ENCODE results near the gene IFI6. TPM values are rescaled to one million over a fixed set of nuclear protein-coding genes. Genes with fewer than 3 reads are reported as not detected.

The IFI6 gene
- total and polyA plus RNA-seq, 4 donors = 5.9 to 339 (median 169) TPM

GRCh38 chr1:27638805-27639204 lies 33.2 kb downstream of the IFI6 start:
- H3K36me3 ChIP-seq (ENCODE audit: control insufficient read depth in 4 of 4, insufficient read depth in 3 of 4, low read depth in 1 of 4, low read length in 3 of 4) = no peaks in the 10 kb centered on the region
- DNase-seq (ENCODE audit: low spot score) = no peak
- no peak overlapping the region for H3K9ac ChIP-seq (ENCODE audit: low read depth in 1 of 2, low read length in 2 of 2)
- no peaks in the 10 kb centered on the region for H3K9me3 ChIP-seq (ENCODE audit: control insufficient read depth in 4 of 4, low read length in 3 of 4)
- 96% methylated on average over 2 of the region's 2 CpGs for WGBS
- peaks cover 0 to 6% (median 3%) of the 10 kb centered on the region in 4 donors for H3K4me1 ChIP-seq (ENCODE audit: control insufficient read depth in 4 of 4, insufficient read depth in 4 of 4, low read length in 3 of 4)
- no peaks in the 10 kb centered on the region for H3K27me3 ChIP-seq (ENCODE audit: control insufficient read depth in 4 of 4, insufficient read depth in 4 of 4, low read length in 3 of 4)
- TF ChIP-seq ZBTB33 (IDR thresholded peaks at IDR 0.05) (no peak), HNF4G (IDR thresholded peaks at IDR 0.05) (no peak), YY1 (IDR thresholded peaks at IDR 0.05) (no peak), FOXA2 (IDR thresholded peaks at IDR 0.05) (no peak), GABPA (IDR thresholded peaks at IDR 0.05 in 1 of 2, conservative IDR thresholded peaks at IDR 0.05 in 1 of 2) (no peak), SP1 (IDR thresholded peaks at IDR 0.05) (no peak), HNF4A (conservative IDR thresholded peaks at IDR 0.05) (no peak)
- no peak overlapping the region for H3K4me3 ChIP-seq (ENCODE audit: low read depth in 1 of 3, low read length in 3 of 3)
- no peak overlapping the region for H3K27ac ChIP-seq (ENCODE audit: low read depth in 1 of 2, low read length in 2 of 2)

- H3K9ac ChIP-seq (ENCODE audit: low read depth in 1 of 2, low read length in 2 of 2) = no peak overlapping the region
- TF ChIP-seq MAX (IDR thresholded peaks at IDR 0.05) = no peak
- TF ChIP-seq TAF1 (conservative IDR thresholded peaks at IDR 0.05) = no peak
- no peak for TF ChIP-seq RXRA (IDR thresholded peaks at IDR 0.05)
- H3K27me3 ChIP-seq (ENCODE audit: control insufficient read depth in 4 of 4, insufficient read depth in 4 of 4, low read length in 3 of 4) = no peaks in the 10 kb centered on the region
- DNase-seq (ENCODE audit: low spot score) = no peak
- H3K9me3 ChIP-seq (ENCODE audit: control insufficient read depth in 4 of 4, low read length in 3 of 4) = no peaks in the 10 kb centered on the region
- 82% methylated on average over 5 of the region's 5 CpGs for WGBS
- H3K4me1 ChIP-seq (ENCODE audit: control insufficient read depth in 4 of 4, insufficient read depth in 4 of 4, low read length in 3 of 4) = peaks cover 0 to 10% (median 3%) of the 10 kb centered on the region in 4 donors
- no peak overlapping the region for H3K27ac ChIP-seq (ENCODE audit: low read depth in 1 of 2, low read length in 2 of 2)
- no peaks in the 10 kb centered on the region for H3K36me3 ChIP-seq (ENCODE audit: control insufficient read depth in 4 of 4, insufficient read depth in 3 of 4, low read depth in 1 of 4, low read length in 3 of 4)
- no peak overlapping the region for H3K4me3 ChIP-seq (ENCODE audit: low read depth in 1 of 3, low read length in 3 of 3)
Observed at GRCh38 chr1:27638047-27638734, 33.8 kb downstream of the IFI6 start.

- no peaks in the 10 kb centered on the region for H3K9me3 ChIP-seq (ENCODE audit: control insufficient read depth in 4 of 4, low read length in 3 of 4)
- H3K27me3 ChIP-seq (ENCODE audit: control insufficient read depth in 4 of 4, insufficient read depth in 4 of 4, low read length in 3 of 4) = no peaks in the 10 kb centered on the region
- WGBS = 84% methylated on average over 11 of the region's 11 CpGs
- no peak for TF ChIP-seq RAD21 (IDR thresholded peaks at IDR 0.05)
- no peak for TF ChIP-seq NR2F2 (IDR thresholded peaks at IDR 0.05)
- no peaks in the 10 kb centered on the region for H3K36me3 ChIP-seq (ENCODE audit: control insufficient read depth in 4 of 4, insufficient read depth in 3 of 4, low read depth in 1 of 4, low read length in 3 of 4)
- peaks cover 0 to 10% (median 3%) of the 10 kb centered on the region in 4 donors for H3K4me1 ChIP-seq (ENCODE audit: control insufficient read depth in 4 of 4, insufficient read depth in 4 of 4, low read length in 3 of 4)
- DNase-seq (ENCODE audit: low spot score) = no peak
- H3K4me3 ChIP-seq (ENCODE audit: low read depth in 1 of 3, low read length in 3 of 3) = no peak overlapping the region
- no peak overlapping the region for H3K27ac ChIP-seq (ENCODE audit: low read depth in 1 of 2, low read length in 2 of 2)
- H3K9ac ChIP-seq (ENCODE audit: low read depth in 1 of 2, low read length in 2 of 2) = no peak overlapping the region
Observed at GRCh38 chr1:27635396-27636142, 36.4 kb downstream of the IFI6 start.
